Tibial nerve (tissue), 4 donors: ENCODE results near the gene GRID1.

Source experiments
- CTCF ChIP-seq, 5 experiments: fragments of 200-600 bp in 3 of 5; fragments of 450-650 bp in 2 of 5; sonication (generic) in 3 of 5; IDR thresholded peaks; one replicate each; pipeline ENCODE4 v1.5.1; 2016 to 2019; ENCODE audit warnings: antibody characterized with exemption in 5 of 5, mild to moderate bottlenecking in 3 of 5, moderate library complexity in 2 of 5
- EP300 ChIP-seq, 2 donors: sonication (generic); formaldehyde crosslinking; IDR thresholded peaks; one replicate each; pipeline ENCODE4 v1.6.1; 2017; ENCODE audit warnings: antibody characterized with exemption in 2 of 2, mild to moderate bottlenecking in 1 of 2
- POLR2A ChIP-seq, 2 donors: fragments of 450-650 bp; IDR thresholded peaks; one replicate each; pipeline ENCODE4 v1.6.1; 2017; ENCODE audit warnings: antibody characterized with exemption in 2 of 2, mild to moderate bottlenecking in 2 of 2, moderate library complexity in 2 of 2

DNA sequence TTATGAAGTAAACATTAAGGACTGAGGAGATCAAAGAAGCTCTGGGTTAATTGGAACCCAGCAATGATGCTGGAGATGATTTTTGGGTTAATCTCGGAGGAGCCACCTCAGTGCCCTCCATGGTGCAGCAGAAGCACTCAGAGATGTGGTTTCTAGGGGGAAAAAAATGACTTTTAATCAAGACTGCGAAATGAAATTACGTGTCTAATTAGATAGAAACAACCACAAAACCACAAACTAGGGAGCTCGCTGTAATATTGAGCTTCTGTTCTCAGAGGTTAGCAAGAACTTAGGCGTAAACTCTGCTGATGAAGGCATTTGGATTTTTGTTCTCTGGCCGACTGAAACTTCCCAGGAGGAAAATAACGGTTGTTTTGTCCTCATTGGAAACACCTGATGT lies 319.0 kb downstream of the GRID1 start:
- TF ChIP-seq CTCF (IDR thresholded peaks at IDR 0.05) (no peak), EP300 (IDR thresholded peaks at IDR 0.05) (no peak), POLR2A (IDR thresholded peaks at IDR 0.05) (no peak)
